H1 (cell line): ENCODE results near the gene LRRC74B. TPM values are rescaled to one million over a fixed set of nuclear protein-coding genes. Genes with fewer than 3 reads are reported as not detected.

Experiments used
- ASH2L ChIP-seq: fragments of 200-600, 300-600 bp; sonication (generic); IDR thresholded peaks from one replicate; pipeline ENCODE4 v1.7.1; 2017; ENCODE audit warnings: low read length
- BCL11A ChIP-seq, 2 experiments: IDR thresholded peaks; one replicate each; pipeline ENCODE4 v1.6.1; 2011; ENCODE audit warnings: low read depth in 2 of 2, low read length in 2 of 2, mild to moderate bottlenecking in 2 of 2
- BRCA1 ChIP-seq: IDR thresholded peaks from 2 replicates; pipeline ENCODE4 v1.6.1; 2012; ENCODE audit warnings: low read depth, low read length, improper control_type of control experiment
- CHD1 ChIP-seq: IDR thresholded peaks from 2 replicates; pipeline ENCODE4 v1.6.1; 2012; ENCODE audit warnings: low read depth, low read length, improper control_type of control experiment
- EGR1 ChIP-seq: IDR thresholded peaks from 2 replicates; pipeline ENCODE4 v1.6.1; 2011; ENCODE audit warnings: low read depth, low read length, borderline replicate concordance
- EP300 ChIP-seq, 2 experiments: IDR thresholded peaks; 1 replicate in 1 of 2; 2 replicates in 1 of 2; pipeline ENCODE4 v1.6.1; 2011 to 2012; ENCODE audit warnings: low read depth in 2 of 2, low read length in 2 of 2, mild to moderate bottlenecking in 2 of 2, borderline replicate concordance in 1 of 2, inconsistent platforms in 1 of 2, moderate library complexity in 1 of 2
- GTF2F1 ChIP-seq: IDR thresholded peaks from 2 replicates; pipeline ENCODE4 v1.6.1; 2012; ENCODE audit warnings: low read depth, low read length, improper control_type of control experiment, borderline replicate concordance
- POU5F1 ChIP-seq: IDR thresholded peaks from 2 replicates; pipeline ENCODE4 v1.6.1; 2011; ENCODE audit warnings: low read depth, mild to moderate bottlenecking, low read length, moderate library complexity
- RNF2 ChIP-seq: fragments of 200-900, 300-1000 bp; sonication (generic); IDR thresholded peaks from 2 replicates; pipeline ENCODE4 v1.7.1; 2016; ENCODE audit warnings: borderline replicate concordance, low read depth, mild to moderate bottlenecking, antibody characterized with exemption, low read length; ENCODE audit not compliant: poor library complexity, severe bottlenecking; ENCODE audit errors: missing control alignments
- SIN3A ChIP-seq, 2 experiments: IDR thresholded peaks in 1 of 2; conservative IDR thresholded peaks in 1 of 2; 2 replicates each; pipeline ENCODE4 v1.6.1; 2011 to 2012; ENCODE audit warnings: low read length in 2 of 2, improper control_type of control experiment in 1 of 2, low read depth in 1 of 2, mild to moderate bottlenecking in 1 of 2
- SIX5 ChIP-seq: IDR thresholded peaks from 2 replicates; pipeline ENCODE4 v1.6.1; 2011; ENCODE audit warnings: mild to moderate bottlenecking, low read depth, low read length
- SP1 ChIP-seq: IDR thresholded peaks from 2 replicates; pipeline ENCODE4 v1.6.1; 2011; ENCODE audit warnings: low read depth, low read length
- SP2 ChIP-seq: IDR thresholded peaks from 2 replicates; pipeline ENCODE4 v1.6.1; 2012; ENCODE audit warnings: mild to moderate bottlenecking, low read length, inconsistent platforms
- TAF1 ChIP-seq: IDR thresholded peaks from 2 replicates; pipeline ENCODE4 v1.6.1; 2011; ENCODE audit warnings: mild to moderate bottlenecking, low read depth, low read length
- TAF7 ChIP-seq: optimal IDR thresholded peaks from 2 replicates; pipeline ENCODE3; 2011; ENCODE audit warnings: low read depth, mild to moderate bottlenecking, inconsistent platforms, low read length, moderate library complexity, borderline replicate concordance
- TEAD4 ChIP-seq: IDR thresholded peaks from 2 replicates; pipeline ENCODE4 v1.6.1; 2012; ENCODE audit warnings: low read depth, low read length, inconsistent platforms, mixed read lengths
- ZNF274 ChIP-seq: IDR thresholded peaks from 2 replicates; pipeline ENCODE4 v1.7.0; 2012; ENCODE audit warnings: low read length, borderline replicate concordance; ENCODE audit errors: extremely low read depth
- polyA plus RNA-seq, 7 experiments: library from polyadenylated mRNA; depleted of rRNA in 3 of 7; stranded (reverse) in 5 of 7; unstranded in 2 of 7; fragments of >200 nt in 5 of 7; fragments of 200-250 nt in 2 of 7; gene quantifications; 1 replicate in 5 of 7; 2 replicates in 1 of 7; 4 replicates in 1 of 7; pipeline versions ENCODE4 v1.2.1 to v1.2.3, GENCODE V29; 2011 to 2013; ENCODE audit warnings: missing spikeins in 2 of 7, mixed read lengths in 2 of 7
- total RNA-seq: library from RNA; stranded (reverse); fragmentation: NEBNext Ultra II Directional; extraction: Animal tissue kit (Norgen Biotek cat#: 25700); gene quantifications from 2 replicates; pipeline ENCODE4 v1.2.1, GENCODE V29; 2021
- TF ChIP-seq, protein P1 (sequence below): IDR thresholded peaks from 2 replicates; pipeline ENCODE4 v1.6.1; 2011; ENCODE audit warnings: low read depth, mild to moderate bottlenecking, low read length; ENCODE audit not compliant: insufficient read depth
- TF ChIP-seq, protein P2 (sequence below), 3 experiments: IDR thresholded peaks; 1 replicate in 2 of 3; 2 replicates in 1 of 3; pipeline versions ENCODE4 v1.5.1 to v1.6.1; 2011; ENCODE audit warnings: low read length in 3 of 3, mild to moderate bottlenecking in 3 of 3, inconsistent platforms in 2 of 3, low read depth in 1 of 3, moderate library complexity in 1 of 3; ENCODE audit not compliant: insufficient read depth in 1 of 3; ENCODE audit errors: control extremely low read depth in 1 of 3

LRRC74B gene
- total and polyA plus RNA-seq, 2 of the 8 experiments (the other 6 are each of a cell fraction or from before 2014, with no cell fraction given): not detected

DNA sequence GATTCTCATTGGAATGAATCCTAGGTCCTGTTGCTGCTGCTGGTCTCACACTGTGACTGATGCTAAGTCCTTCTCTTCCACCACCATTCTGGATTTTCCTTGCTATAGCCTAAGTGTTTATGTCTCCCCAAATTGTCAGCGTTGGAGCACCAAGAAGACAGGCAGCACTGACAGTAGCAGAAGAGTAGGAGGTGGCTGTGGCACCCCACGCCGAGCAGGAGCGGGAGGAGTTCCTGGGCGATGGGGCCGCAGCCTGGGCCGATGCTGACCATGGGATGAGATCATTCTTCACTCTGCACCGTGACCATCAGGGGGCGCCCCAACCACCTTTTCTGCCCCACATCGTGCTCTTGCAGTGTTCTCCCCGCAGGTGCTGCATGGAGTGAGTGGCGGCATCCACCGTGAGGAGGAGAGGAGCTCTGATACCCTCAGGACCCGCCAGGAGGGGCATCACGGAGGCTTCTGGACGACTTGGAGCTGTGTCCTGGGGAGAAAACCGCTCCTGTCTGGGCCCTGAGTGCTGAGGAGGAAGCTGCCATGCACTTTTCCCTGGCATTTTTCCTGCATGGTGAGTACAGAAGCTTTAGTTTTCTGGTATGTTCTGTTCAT, 57.0 kb downstream of the LRRC74B start (continued):
- TF ChIP-seq SP2 (no peak), ASH2L (no peak), RNF2 (no peak), GTF2F1 (no peak), EP300 (IDR thresholded peaks at IDR 0.05; ENCODE audit: borderline replicate concordance in 1 of 2, low read depth in 2 of 2, low read length in 2 of 2) (no peak), EGR1 (peak; percentile 21; the same call in 1 of the 2 replicates), CHD1 (no peak), TAF1 (no peak), BCL11A (IDR thresholded peaks at IDR 0.05; ENCODE audit: low read depth in 2 of 2, low read length in 2 of 2) (no peak), POU5F1 (no peak), TAF7 (peak; percentile 38), TEAD4 (no peak), ZNF274 (no peak), SIX5 (no peak), SIN3A (conservative IDR thresholded peaks at IDR 0.05 in 1 of 2, IDR thresholded peaks at IDR 0.05 in 1 of 2; ENCODE audit: low read depth in 1 of 2, low read length in 2 of 2) (0 out of 4 replicates have a peak, but pooled peaks of 1 of the 2 experiments have one; percentile 52), SP1 (no peak), BRCA1 (no peak)
- TF ChIP-seq, protein P1, sequence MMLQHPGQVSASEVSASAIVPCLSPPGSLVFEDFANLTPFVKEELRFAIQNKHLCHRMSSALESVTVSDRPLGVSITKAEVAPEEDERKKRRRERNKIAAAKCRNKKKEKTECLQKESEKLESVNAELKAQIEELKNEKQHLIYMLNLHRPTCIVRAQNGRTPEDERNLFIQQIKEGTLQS: 0 out of 2 replicates have a peak, but pooled peaks have one; percentile 56
- TF ChIP-seq, protein P2, sequence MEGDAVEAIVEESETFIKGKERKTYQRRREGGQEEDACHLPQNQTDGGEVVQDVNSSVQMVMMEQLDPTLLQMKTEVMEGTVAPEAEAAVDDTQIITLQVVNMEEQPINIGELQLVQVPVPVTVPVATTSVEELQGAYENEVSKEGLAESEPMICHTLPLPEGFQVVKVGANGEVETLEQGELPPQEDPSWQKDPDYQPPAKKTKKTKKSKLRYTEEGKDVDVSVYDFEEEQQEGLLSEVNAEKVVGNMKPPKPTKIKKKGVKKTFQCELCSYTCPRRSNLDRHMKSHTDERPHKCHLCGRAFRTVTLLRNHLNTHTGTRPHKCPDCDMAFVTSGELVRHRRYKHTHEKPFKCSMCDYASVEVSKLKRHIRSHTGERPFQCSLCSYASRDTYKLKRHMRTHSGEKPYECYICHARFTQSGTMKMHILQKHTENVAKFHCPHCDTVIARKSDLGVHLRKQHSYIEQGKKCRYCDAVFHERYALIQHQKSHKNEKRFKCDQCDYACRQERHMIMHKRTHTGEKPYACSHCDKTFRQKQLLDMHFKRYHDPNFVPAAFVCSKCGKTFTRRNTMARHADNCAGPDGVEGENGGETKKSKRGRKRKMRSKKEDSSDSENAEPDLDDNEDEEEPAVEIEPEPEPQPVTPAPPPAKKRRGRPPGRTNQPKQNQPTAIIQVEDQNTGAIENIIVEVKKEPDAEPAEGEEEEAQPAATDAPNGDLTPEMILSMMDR (IDR thresholded peaks at IDR 0.05; ENCODE audit: control extremely low read depth in 1 of 3, insufficient read depth in 1 of 3, low read depth in 1 of 3, low read length in 3 of 3): peak; percentile 93 to 96 (median 95)
